ENCODE measurements around the gene C1orf94. TPM values are rescaled to one million over a fixed set of nuclear protein-coding genes. Genes with fewer than 3 reads are reported as not detected.
"Not testable (repeated sequence)": the region's sequence is repeated elsewhere in the genome, so short reads cannot be mapped to it uniquely, and the experiment has no call there.

Gene C1orf94
- total and polyA plus RNA-seq, 2 donors, result 0.09 TPM; not detected in 1

DNA sequence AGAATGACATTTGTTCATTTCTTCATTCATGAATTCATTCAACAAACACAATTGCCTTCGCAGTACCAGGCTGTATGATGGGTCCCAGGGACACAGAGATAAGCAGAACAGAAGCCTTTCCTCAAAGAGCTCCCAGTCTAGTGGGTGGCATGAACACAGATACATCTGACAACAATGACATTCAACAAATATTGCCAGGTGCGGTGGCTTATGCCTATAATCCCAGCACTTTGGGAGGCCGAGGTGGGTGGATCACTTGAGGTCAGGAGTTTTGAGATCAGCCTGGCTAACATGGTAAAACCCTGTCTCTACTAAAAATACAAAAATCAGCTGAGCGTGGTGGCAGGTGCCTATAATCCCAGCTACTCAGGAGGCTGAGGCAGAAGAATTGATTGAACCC is 6.7 kb downstream of the C1orf94 start:
- H3K27ac ChIP-seq (ENCODE audit: low read depth in 1 of 2, low read length in 1 of 2); H3K9me3 ChIP-seq (ENCODE audit: control insufficient read depth in 2 of 2, insufficient read depth in 1 of 2, low read length in 1 of 2); H3K4me3 ChIP-seq (ENCODE audit: low read length in 2 of 2); H3K36me3 ChIP-seq (ENCODE audit: control insufficient read depth in 2 of 2, insufficient read depth in 2 of 2, low read length in 1 of 2); H3K27me3 ChIP-seq (ENCODE audit: control insufficient read depth in 2 of 2, insufficient read depth in 1 of 2, low read length in 1 of 2); H3K4me1 ChIP-seq (ENCODE audit: control insufficient read depth in 2 of 2, insufficient read depth in 2 of 2, low read length in 2 of 2); DNase-seq (ENCODE audit: low read depth in 6 of 9, low spot score in 9 of 9): not testable (repeated sequence)
- WGBS, result 94% methylated on average over 4 of the region's 4 CpGs

GRCh38 chr1:34186741-34187494 is 10.2 kb downstream of the C1orf94 start:
- no peaks in the 10 kb centered on the region for H3K4me1 ChIP-seq (ENCODE audit: control insufficient read depth in 2 of 2, insufficient read depth in 2 of 2, low read length in 2 of 2)
- H3K27me3 ChIP-seq (ENCODE audit: control insufficient read depth in 2 of 2, insufficient read depth in 1 of 2, low read length in 1 of 2), result peaks cover 0 to 3% of the 10 kb centered on the region in 2 donors
- H3K27ac ChIP-seq (ENCODE audit: low read depth in 1 of 2, low read length in 1 of 2), result no peak overlapping the region
- no peak overlapping the region for H3K4me3 ChIP-seq (ENCODE audit: low read length in 2 of 2)
- no peaks in the 10 kb centered on the region for H3K9me3 ChIP-seq (ENCODE audit: control insufficient read depth in 2 of 2, insufficient read depth in 1 of 2, low read length in 1 of 2)
- 81% methylated on average over 12 of the region's 12 CpGs for WGBS
- H3K36me3 ChIP-seq (ENCODE audit: control insufficient read depth in 2 of 2, insufficient read depth in 2 of 2, low read length in 1 of 2), result no peaks in the 10 kb centered on the region
- DNase-seq (ENCODE audit: low read depth in 6 of 9, low spot score in 9 of 9), result no peak

GRCh38 chr1:34188418-34188817 is 11.7 kb downstream of the C1orf94 start:
- Histone ChIP-seq H3K27me3 (ENCODE audit: control insufficient read depth in 2 of 2, insufficient read depth in 1 of 2, low read length in 1 of 2) (peaks cover 0 to 3% of the 10 kb centered on the region in 2 donors), H3K36me3 (ENCODE audit: control insufficient read depth in 2 of 2, insufficient read depth in 2 of 2, low read length in 1 of 2) (no peaks in the 10 kb centered on the region), H3K9me3 (ENCODE audit: control insufficient read depth in 2 of 2, insufficient read depth in 1 of 2, low read length in 1 of 2) (no peaks in the 10 kb centered on the region), H3K4me1 (ENCODE audit: control insufficient read depth in 2 of 2, insufficient read depth in 2 of 2, low read length in 2 of 2) (no peaks in the 10 kb centered on the region), H3K4me3 (ENCODE audit: low read length in 2 of 2) (no peak overlapping the region), H3K27ac (ENCODE audit: low read depth in 1 of 2, low read length in 1 of 2) (no peak overlapping the region)
- DNase-seq (ENCODE audit: low read depth in 6 of 9, low spot score in 9 of 9), result no peak
- WGBS, result 14% methylated on average over 8 of the region's 8 CpGs

DNA sequence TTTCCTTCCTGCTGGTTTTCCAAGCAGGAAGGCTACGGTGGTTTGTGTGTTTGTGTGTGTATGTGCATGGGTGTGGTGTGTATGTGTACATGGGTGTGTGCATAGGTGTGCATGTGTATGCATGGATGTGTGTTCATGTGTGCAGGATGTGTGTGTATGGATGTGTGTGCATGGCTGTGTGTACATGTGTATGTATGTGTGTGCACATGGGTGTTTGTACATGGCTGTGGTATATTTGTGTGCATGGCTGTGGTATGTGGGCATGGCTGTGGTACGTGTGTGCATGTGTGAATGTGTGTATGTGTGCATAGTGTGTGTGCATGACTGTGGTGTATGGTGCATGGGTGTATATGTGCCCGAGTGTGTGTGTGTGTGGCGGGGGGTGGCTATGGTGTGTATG is 12.3 kb downstream of the C1orf94 start:
- H3K27ac ChIP-seq (ENCODE audit: low read depth in 1 of 2, low read length in 1 of 2), result no peak overlapping the region
- no peaks in the 10 kb centered on the region for H3K36me3 ChIP-seq (ENCODE audit: control insufficient read depth in 2 of 2, insufficient read depth in 2 of 2, low read length in 1 of 2)
- H3K9me3 ChIP-seq (ENCODE audit: control insufficient read depth in 2 of 2, insufficient read depth in 1 of 2, low read length in 1 of 2), result no peaks in the 10 kb centered on the region
- DNase-seq (ENCODE audit: low read depth in 6 of 9, low spot score in 9 of 9), result no peak
- 48% methylated on average over 4 of the region's 4 CpGs for WGBS
- no peaks in the 10 kb centered on the region for H3K4me1 ChIP-seq (ENCODE audit: control insufficient read depth in 2 of 2, insufficient read depth in 2 of 2, low read length in 2 of 2)
- no peak overlapping the region for H3K4me3 ChIP-seq (ENCODE audit: low read length in 2 of 2)
- peaks cover 0 to 3% of the 10 kb centered on the region in 2 donors for H3K27me3 ChIP-seq (ENCODE audit: control insufficient read depth in 2 of 2, insufficient read depth in 1 of 2, low read length in 1 of 2)

DNA sequence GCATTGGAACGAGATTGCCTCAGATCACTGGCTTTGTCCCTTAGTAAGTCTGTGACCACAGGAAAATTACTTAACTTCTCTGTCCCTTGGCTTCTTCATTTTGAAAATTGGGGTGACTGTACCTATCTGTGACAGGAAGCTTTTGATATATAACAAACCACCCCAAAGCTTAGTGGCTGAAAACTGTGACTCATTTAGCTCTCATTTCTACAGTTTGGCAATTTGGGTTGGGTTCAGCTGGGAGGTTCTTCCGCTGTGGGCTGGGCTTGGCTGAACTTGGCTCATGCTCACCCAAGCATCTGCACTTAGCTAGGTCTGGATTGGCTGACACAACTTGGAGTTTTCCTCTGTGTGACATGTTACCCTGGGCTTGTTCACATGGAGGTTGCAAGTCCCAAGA is 14.0 kb downstream of the C1orf94 start:
- no peaks in the 10 kb centered on the region for H3K36me3 ChIP-seq (ENCODE audit: control insufficient read depth in 2 of 2, insufficient read depth in 2 of 2, low read length in 1 of 2)
- no peaks in the 10 kb centered on the region for H3K9me3 ChIP-seq (ENCODE audit: control insufficient read depth in 2 of 2, insufficient read depth in 1 of 2, low read length in 1 of 2)
- H3K27me3 ChIP-seq (ENCODE audit: control insufficient read depth in 2 of 2, insufficient read depth in 1 of 2, low read length in 1 of 2), result peaks cover 0 to 3% of the 10 kb centered on the region in 2 donors
- WGBS, result 70% methylated on average over 2 of the region's 2 CpGs
- H3K4me3 ChIP-seq (ENCODE audit: low read length in 2 of 2), result no peak overlapping the region
- H3K27ac ChIP-seq (ENCODE audit: low read depth in 1 of 2, low read length in 1 of 2), result no peak overlapping the region
- DNase-seq (ENCODE audit: low read depth in 6 of 9, low spot score in 9 of 9), result no peak
- H3K4me1 ChIP-seq (ENCODE audit: control insufficient read depth in 2 of 2, insufficient read depth in 2 of 2, low read length in 2 of 2), result no peaks in the 10 kb centered on the region

DNA sequence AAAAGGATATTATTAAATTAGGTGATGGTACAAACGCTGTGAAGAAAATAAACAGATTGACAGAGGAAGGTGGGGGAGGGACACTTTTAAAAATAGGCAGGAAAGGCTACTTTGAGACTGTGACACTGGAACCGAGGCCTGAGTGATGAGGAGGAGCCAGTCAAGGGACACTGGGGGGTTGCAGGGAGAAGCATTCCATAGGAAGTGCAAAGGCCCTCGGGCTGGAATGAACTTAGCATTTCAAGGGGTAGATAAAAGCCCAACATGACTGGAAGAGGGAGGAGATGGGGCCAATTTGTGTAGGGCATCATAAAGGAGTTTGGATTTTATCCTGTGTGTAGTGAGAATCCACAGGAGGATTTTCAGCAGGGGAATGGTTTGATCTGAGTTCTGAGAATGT is 15.9 kb downstream of the C1orf94 start:
- 67% methylated on average over 3 of the region's 3 CpGs for WGBS
- H3K4me1 ChIP-seq (ENCODE audit: control insufficient read depth in 2 of 2, insufficient read depth in 2 of 2, low read length in 2 of 2), result no peaks in the 10 kb centered on the region
- no peaks in the 10 kb centered on the region for H3K9me3 ChIP-seq (ENCODE audit: control insufficient read depth in 2 of 2, insufficient read depth in 1 of 2, low read length in 1 of 2)
- DNase-seq (ENCODE audit: low read depth in 6 of 9, low spot score in 9 of 9), result no peak
- no peaks in the 10 kb centered on the region for H3K36me3 ChIP-seq (ENCODE audit: control insufficient read depth in 2 of 2, insufficient read depth in 2 of 2, low read length in 1 of 2)
- H3K4me3 ChIP-seq (ENCODE audit: low read length in 2 of 2), result no peak overlapping the region
- H3K27ac ChIP-seq (ENCODE audit: low read depth in 1 of 2, low read length in 1 of 2), result no peak overlapping the region
- peaks cover 0 to 3% of the 10 kb centered on the region in 2 donors for H3K27me3 ChIP-seq (ENCODE audit: control insufficient read depth in 2 of 2, insufficient read depth in 1 of 2, low read length in 1 of 2)

DNA sequence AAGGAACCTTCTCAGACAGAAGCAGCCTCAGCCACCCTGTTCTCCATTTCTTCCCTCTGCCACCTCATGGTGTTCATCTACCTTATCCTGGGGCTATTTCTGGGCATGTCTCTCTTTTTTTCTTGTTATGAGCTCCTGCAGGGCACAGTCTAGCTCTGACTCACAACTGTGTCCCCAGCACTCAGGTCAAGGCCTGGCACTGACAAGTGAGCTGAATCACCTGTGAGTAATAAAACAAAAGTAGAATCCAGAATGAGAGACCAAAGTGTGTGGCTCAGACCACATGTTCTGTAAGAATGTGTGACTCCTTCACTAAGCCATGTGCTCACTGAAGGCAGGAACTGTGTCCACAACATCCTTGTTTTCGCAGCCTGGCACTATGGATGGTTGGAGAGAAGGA is 23.2 kb downstream of the C1orf94 start:
- 93% methylated on average over 1 of the region's 1 CpG for WGBS
- no peak overlapping the region for H3K27ac ChIP-seq (ENCODE audit: low read depth in 1 of 2, low read length in 1 of 2)
- no peaks in the 10 kb centered on the region for H3K9me3 ChIP-seq (ENCODE audit: control insufficient read depth in 2 of 2, insufficient read depth in 1 of 2, low read length in 1 of 2)
- no peak for DNase-seq (ENCODE audit: low read depth in 6 of 9, low spot score in 9 of 9)
- H3K4me3 ChIP-seq (ENCODE audit: low read length in 2 of 2), result no peak overlapping the region
- H3K27me3 ChIP-seq (ENCODE audit: control insufficient read depth in 2 of 2, insufficient read depth in 1 of 2, low read length in 1 of 2), result no peaks in the 10 kb centered on the region
- no peaks in the 10 kb centered on the region for H3K36me3 ChIP-seq (ENCODE audit: control insufficient read depth in 2 of 2, insufficient read depth in 2 of 2, low read length in 1 of 2)
- H3K4me1 ChIP-seq (ENCODE audit: control insufficient read depth in 2 of 2, insufficient read depth in 2 of 2, low read length in 2 of 2), result no peaks in the 10 kb centered on the region

DNA sequence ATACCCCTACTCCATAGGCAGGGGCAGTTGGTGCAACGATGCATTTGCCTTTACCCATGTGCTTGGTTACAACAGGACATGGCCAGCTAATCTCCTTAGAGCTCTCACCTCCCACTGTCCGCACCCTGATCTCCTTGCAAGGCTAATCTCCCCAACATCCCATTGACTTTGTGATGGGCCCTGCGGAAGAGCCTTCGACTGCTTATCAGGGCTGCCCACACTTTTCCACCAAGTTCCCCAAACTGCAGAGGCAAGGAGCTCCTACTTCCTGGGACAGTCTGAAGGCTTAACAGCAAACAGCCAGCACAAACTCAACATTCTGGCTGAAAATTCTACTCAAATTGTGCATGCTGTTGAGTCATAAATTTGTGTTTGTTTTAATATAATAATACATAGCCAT is 36.0 kb downstream of the C1orf94 start:
- Histone ChIP-seq H3K27ac (ENCODE audit: low read depth in 1 of 2, low read length in 1 of 2) (no peak overlapping the region), H3K4me3 (ENCODE audit: low read length in 2 of 2) (no peak overlapping the region), H3K36me3 (ENCODE audit: control insufficient read depth in 2 of 2, insufficient read depth in 2 of 2, low read length in 1 of 2) (no peaks in the 10 kb centered on the region), H3K27me3 (ENCODE audit: control insufficient read depth in 2 of 2, insufficient read depth in 1 of 2, low read length in 1 of 2) (no peaks in the 10 kb centered on the region), H3K9me3 (ENCODE audit: control insufficient read depth in 2 of 2, insufficient read depth in 1 of 2, low read length in 1 of 2) (no peaks in the 10 kb centered on the region), H3K4me1 (ENCODE audit: control insufficient read depth in 2 of 2, insufficient read depth in 2 of 2, low read length in 2 of 2) (no peaks in the 10 kb centered on the region)
- DNase-seq (ENCODE audit: low read depth in 6 of 9, low spot score in 9 of 9), result no peak
- whole genome bisulfite sequencing, result 86% methylated on average over 4 of the region's 4 CpGs

DNA sequence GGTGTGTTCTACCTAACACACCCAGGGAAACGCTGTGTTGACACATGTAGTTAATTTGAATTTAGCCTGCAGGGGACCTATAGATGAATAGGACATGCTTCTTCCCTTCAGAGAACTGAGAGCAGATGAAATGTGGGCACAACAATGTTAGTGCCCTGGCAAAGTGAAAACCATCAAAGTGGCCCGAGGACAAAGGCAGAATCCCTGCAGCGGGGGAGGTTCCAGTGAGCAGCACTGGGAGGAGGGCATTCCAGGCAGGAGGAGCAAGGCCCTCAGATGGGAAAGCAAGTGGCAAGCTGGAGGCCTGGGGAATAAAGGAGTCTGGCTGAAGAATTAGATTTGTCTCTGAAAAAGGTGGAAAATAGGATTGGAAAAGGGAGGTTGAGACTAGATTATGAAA is 37.2 kb downstream of the C1orf94 start:
- 56% methylated on average over 3 of the region's 3 CpGs for WGBS
- no peak for DNase-seq (ENCODE audit: low read depth in 6 of 9, low spot score in 9 of 9)
- no peaks in the 10 kb centered on the region for H3K36me3 ChIP-seq (ENCODE audit: control insufficient read depth in 2 of 2, insufficient read depth in 2 of 2, low read length in 1 of 2)
- H3K27ac ChIP-seq (ENCODE audit: low read depth in 1 of 2, low read length in 1 of 2), result no peak overlapping the region
- no peak overlapping the region for H3K4me3 ChIP-seq (ENCODE audit: low read length in 2 of 2)
- H3K4me1 ChIP-seq (ENCODE audit: control insufficient read depth in 2 of 2, insufficient read depth in 2 of 2, low read length in 2 of 2), result no peaks in the 10 kb centered on the region
- H3K27me3 ChIP-seq (ENCODE audit: control insufficient read depth in 2 of 2, insufficient read depth in 1 of 2, low read length in 1 of 2), result no peaks in the 10 kb centered on the region
- H3K9me3 ChIP-seq (ENCODE audit: control insufficient read depth in 2 of 2, insufficient read depth in 1 of 2, low read length in 1 of 2), result no peaks in the 10 kb centered on the region
